Body of pancreas (tissue), 4 donors: ENCODE data around the gene ADCY9.

Experiments
- CTCF ChIP-seq, 7 experiments: fragments of 450-650 bp in 4 of 7; fragments of 200-600 bp in 3 of 7; sonication (generic) in 3 of 7; IDR thresholded peaks; one replicate each; pipeline ENCODE4 v1.5.1; 2016 to 2019; ENCODE audit warnings: antibody characterized with exemption in 7 of 7
- POLR2A ChIP-seq, 3 donors: fragments of 450-650 bp; IDR thresholded peaks; one replicate each; pipeline ENCODE4 v1.6.1; 2016; ENCODE audit warnings: antibody characterized with exemption in 3 of 3, mild to moderate bottlenecking in 2 of 3

GRCh38 chr16:4096509-4096908, 19.7 kb downstream of the ADCY9 start:
- TF ChIP-seq POLR2A (IDR thresholded peaks at IDR 0.05) = no peak
- no peak for TF ChIP-seq CTCF (IDR thresholded peaks at IDR 0.05)
